ENCODE measurements around the gene SAMD13. TPM values are rescaled to one million over a fixed set of nuclear protein-coding genes. Genes with fewer than 3 reads are reported as not detected.

The SAMD13 gene
- polyA plus RNA-seq, 1 donor: 4.0 TPM

DNA sequence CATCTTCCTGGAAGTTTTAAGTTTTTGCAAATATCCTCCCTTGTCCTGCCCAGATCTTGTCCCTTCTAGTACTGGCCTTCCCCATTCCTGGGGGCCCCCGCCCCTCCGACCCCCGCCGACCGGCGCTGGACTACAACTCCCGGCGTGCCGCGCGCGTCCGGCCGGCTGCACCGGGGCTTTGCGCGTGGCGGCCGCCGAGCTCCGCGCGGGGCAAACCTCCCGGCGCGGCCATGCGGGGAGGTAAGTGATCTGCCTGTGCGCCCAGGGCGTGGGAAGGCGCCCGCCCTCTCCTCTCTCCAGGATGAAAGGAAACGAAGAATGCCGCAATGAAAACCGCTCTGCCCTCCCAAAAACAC is 3.2 kb upstream of the SAMD13 start:
- no CpG with 5 or more reads among the region's 34 CpGs for WGBS (ENCODE audit: insufficient coverage, low lambda C conversion rate)
- no peaks in the 10 kb centered on the region for H3K36me3 ChIP-seq (ENCODE audit: control insufficient read depth, insufficient read depth, low read length)
- H3K27me3 ChIP-seq (ENCODE audit: control insufficient read depth, insufficient read depth, low read length): no peaks in the 10 kb centered on the region
- H3K4me3 ChIP-seq (ENCODE audit: low read length): peak overlapping the region; percentile 95
- peaks cover 14% of the 10 kb centered on the region for H3K4me1 ChIP-seq (ENCODE audit: control insufficient read depth, insufficient read depth, low read length)
- peak in 1 of 2 donors; percentile 56 for DNase-seq
- H3K9me3 ChIP-seq (ENCODE audit: control insufficient read depth, low read depth, low read length): no peaks in the 10 kb centered on the region
- H3K27ac ChIP-seq (ENCODE audit: low read length): peak overlapping the region; percentile 96

GRCh38 chr1:84298684-84299535 is 2.6 kb upstream of the SAMD13 start:
- H3K4me3 ChIP-seq (ENCODE audit: low read length): peak overlapping the region; percentile 95
- no peaks in the 10 kb centered on the region for H3K36me3 ChIP-seq (ENCODE audit: control insufficient read depth, insufficient read depth, low read length)
- H3K27ac ChIP-seq (ENCODE audit: low read length): peak overlapping the region; percentile 96
- peaks cover 14% of the 10 kb centered on the region for H3K4me1 ChIP-seq (ENCODE audit: control insufficient read depth, insufficient read depth, low read length)
- no peaks in the 10 kb centered on the region for H3K9me3 ChIP-seq (ENCODE audit: control insufficient read depth, low read depth, low read length)
- H3K27me3 ChIP-seq (ENCODE audit: control insufficient read depth, insufficient read depth, low read length): no peaks in the 10 kb centered on the region
- WGBS (ENCODE audit: insufficient coverage, low lambda C conversion rate): no CpG with 5 or more reads among the region's 50 CpGs
- DNase-seq: peak; percentile 42 to 79

DNA sequence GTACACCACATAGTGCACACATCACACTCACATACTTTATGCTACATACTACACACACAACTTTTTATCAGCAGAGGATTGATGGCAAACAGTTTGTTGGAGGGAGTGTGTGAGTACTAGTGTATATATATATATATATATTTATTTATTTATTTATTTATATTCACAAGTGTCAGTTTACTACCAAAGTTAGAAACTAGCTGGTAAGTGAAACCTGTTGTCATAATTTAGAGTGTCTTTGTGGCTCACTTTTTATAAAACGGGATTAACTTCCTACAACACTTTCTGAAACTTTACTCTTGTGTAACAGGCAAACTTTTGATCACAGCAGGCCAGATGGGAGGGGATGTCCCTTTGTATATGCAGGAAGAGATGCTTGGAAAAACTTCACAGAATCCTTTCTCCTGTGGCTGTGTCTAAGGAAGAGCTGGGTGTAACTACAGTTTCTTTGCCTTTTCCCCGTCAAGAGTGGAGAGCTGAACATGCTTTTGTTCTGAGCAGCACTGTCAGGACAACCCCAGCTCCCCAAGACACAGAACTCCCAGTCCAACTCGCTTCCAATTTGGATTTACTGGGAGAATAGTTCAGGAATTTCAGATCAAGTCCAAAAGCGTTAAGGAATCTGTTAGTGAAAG is 1.9 kb upstream of the SAMD13 start:
- H3K27me3 ChIP-seq (ENCODE audit: control insufficient read depth, insufficient read depth, low read length): no peaks in the 10 kb centered on the region
- H3K36me3 ChIP-seq (ENCODE audit: control insufficient read depth, insufficient read depth, low read length): no peaks in the 10 kb centered on the region
- H3K4me3 ChIP-seq (ENCODE audit: low read length): peak overlapping the region; percentile 95
- H3K4me1 ChIP-seq (ENCODE audit: control insufficient read depth, insufficient read depth, low read length): peaks cover 14% of the 10 kb centered on the region
- DNase-seq: peak in 1 of 2 donors; percentile 45
- H3K27ac ChIP-seq (ENCODE audit: low read length): peak overlapping the region; percentile 96
- H3K9me3 ChIP-seq (ENCODE audit: control insufficient read depth, low read depth, low read length): no peaks in the 10 kb centered on the region
- 20% methylated on average over 2 of the region's 4 CpGs for WGBS (ENCODE audit: insufficient coverage, low lambda C conversion rate)

DNA sequence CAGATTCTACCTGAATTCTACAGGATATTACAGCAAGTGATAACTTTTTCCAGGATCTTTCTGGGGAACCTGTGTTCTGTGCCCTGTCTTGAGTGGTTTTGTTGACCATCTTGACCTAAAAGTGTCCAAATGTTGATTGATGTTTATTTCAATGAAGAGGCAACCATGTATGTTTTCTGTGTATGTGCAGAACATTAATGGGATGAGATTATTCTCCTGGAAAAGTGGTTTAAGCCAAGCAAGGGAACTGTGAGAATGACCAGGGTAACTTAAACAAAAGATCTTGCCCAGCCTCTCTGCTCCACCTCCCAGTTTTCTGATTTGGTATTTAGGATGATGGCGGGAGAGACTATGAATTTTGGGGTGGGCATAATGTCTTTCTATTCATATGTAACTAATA is 1.0 kb upstream of the SAMD13 start:
- Histone ChIP-seq H3K36me3 (ENCODE audit: control insufficient read depth, insufficient read depth, low read length) (no peaks in the 10 kb centered on the region), H3K27ac (ENCODE audit: low read length) (peak overlapping the region; percentile 96), H3K27me3 (ENCODE audit: control insufficient read depth, insufficient read depth, low read length) (no peaks in the 10 kb centered on the region), H3K4me1 (ENCODE audit: control insufficient read depth, insufficient read depth, low read length) (peaks cover 14% of the 10 kb centered on the region), H3K4me3 (ENCODE audit: low read length) (no peak overlapping the region), H3K9me3 (ENCODE audit: control insufficient read depth, low read depth, low read length) (no peaks in the 10 kb centered on the region)
- DNase-seq: no peak
- no CpG with 5 or more reads among the region's 1 CpG for WGBS (ENCODE audit: insufficient coverage, low lambda C conversion rate)

DNA sequence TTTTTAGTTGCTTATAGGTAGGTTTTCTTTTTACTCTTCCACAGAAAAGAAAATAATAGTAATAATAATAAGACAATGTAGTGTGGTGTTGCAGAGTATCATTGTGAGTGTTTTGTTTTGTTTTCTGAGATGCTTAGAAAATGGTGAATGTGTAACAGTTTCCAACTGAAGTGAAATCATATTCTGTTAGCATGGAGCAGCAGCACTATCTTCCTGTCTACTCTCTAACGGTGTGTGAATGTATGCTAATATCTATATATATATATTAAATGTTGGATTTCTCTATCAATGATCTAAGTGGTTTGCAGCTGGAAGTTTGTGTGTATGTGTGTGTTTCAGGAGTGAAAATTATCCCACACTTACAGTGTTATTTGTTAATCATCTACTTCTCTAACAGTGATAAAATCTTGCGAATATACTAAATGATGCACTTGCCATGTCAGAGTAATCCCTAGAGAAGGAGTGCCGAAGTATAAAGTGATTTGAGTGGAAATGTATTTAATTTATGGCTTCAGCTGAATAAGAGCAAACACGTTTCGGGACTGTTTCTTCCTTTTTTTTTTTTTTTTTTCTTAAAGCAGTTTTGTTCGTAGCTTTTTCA is 377 bp downstream of the SAMD13 start:
- H3K27ac ChIP-seq (ENCODE audit: low read length): peak overlapping the region; percentile 83
- WGBS (ENCODE audit: insufficient coverage, low lambda C conversion rate): 0% methylated on average over 1 of the region's 6 CpGs
- no peaks in the 10 kb centered on the region for H3K27me3 ChIP-seq (ENCODE audit: control insufficient read depth, insufficient read depth, low read length)
- no peaks in the 10 kb centered on the region for H3K36me3 ChIP-seq (ENCODE audit: control insufficient read depth, insufficient read depth, low read length)
- H3K4me3 ChIP-seq (ENCODE audit: low read length): peak overlapping the region; percentile 46
- peaks cover 14% of the 10 kb centered on the region for H3K4me1 ChIP-seq (ENCODE audit: control insufficient read depth, insufficient read depth, low read length)
- no peak for DNase-seq
- H3K9me3 ChIP-seq (ENCODE audit: control insufficient read depth, low read depth, low read length): no peaks in the 10 kb centered on the region

DNA sequence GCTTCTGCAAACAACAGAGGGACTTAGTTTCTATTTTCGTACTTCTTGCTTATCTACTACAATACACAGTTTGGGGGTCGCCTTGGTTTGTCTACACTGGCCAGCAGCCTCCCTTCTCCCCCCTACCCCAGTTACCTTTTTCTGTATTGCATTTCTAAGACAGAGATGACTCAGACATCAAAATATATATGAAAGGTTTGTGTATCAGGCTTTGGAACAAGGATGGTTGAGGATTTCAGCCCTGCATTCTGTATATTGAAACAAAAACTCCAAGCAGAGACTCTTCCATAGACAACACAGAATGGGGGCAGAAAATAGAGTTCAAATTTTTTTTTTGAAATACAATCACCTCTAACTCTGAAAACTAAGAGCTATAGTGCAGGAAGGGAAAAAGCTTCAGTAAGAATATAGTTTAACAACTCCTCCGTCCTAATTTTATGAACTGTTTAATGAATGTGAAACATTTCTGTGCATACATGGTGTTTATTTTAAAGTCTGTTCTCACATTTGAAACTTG is 1.9 kb downstream of the SAMD13 start:
- peak in 1 of 2 donors; percentile 68 for DNase-seq
- WGBS (ENCODE audit: insufficient coverage, low lambda C conversion rate): 29% methylated on average over 1 of the region's 3 CpGs
- H3K27ac ChIP-seq (ENCODE audit: low read length): peak overlapping the region; percentile 83

DNA sequence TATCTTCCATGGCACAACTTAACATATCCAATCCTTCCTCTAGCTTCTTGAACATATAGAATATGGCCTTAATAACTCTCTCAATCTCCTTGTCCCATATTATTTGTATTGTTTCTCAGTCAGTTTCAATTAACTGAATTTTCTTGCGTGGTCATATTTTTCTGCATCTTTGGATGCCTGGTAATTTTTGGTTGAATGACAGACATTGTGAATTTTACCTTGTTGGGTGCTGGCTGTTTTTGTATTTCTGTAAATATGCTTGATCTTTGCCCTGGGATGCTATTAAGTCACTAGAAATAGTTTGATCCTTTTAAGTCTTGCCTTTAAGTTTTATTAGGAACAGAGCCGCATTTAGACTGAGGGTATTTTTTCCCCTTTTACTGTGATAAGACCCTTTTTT is 5.9 kb downstream of the SAMD13 start:
- no peak overlapping the region for H3K4me3 ChIP-seq (ENCODE audit: low read length)
- H3K9me3 ChIP-seq (ENCODE audit: control insufficient read depth, low read depth, low read length): no peaks in the 10 kb centered on the region
- no peaks in the 10 kb centered on the region for H3K27me3 ChIP-seq (ENCODE audit: control insufficient read depth, insufficient read depth, low read length)
- no peak for DNase-seq
- H3K27ac ChIP-seq (ENCODE audit: low read length): no peak overlapping the region
- 100% methylated on average over 2 of the region's 2 CpGs for WGBS (ENCODE audit: insufficient coverage, low lambda C conversion rate)
- H3K36me3 ChIP-seq (ENCODE audit: control insufficient read depth, insufficient read depth, low read length): no peaks in the 10 kb centered on the region
- H3K4me1 ChIP-seq (ENCODE audit: control insufficient read depth, insufficient read depth, low read length): no peaks in the 10 kb centered on the region

More for the DNA sequence above, 1.9 kb downstream of the SAMD13 start:
- Histone ChIP-seq H3K27me3 (ENCODE audit: control insufficient read depth, insufficient read depth, low read length) (no peaks in the 10 kb centered on the region), H3K4me3 (ENCODE audit: low read length) (peak overlapping the region; percentile 46), H3K4me1 (ENCODE audit: control insufficient read depth, insufficient read depth, low read length) (peaks cover 14% of the 10 kb centered on the region), H3K9me3 (ENCODE audit: control insufficient read depth, low read depth, low read length) (no peaks in the 10 kb centered on the region), H3K36me3 (ENCODE audit: control insufficient read depth, insufficient read depth, low read length) (no peaks in the 10 kb centered on the region)

GRCh38 chr1:84311296-84311695 is 9.8 kb downstream of the SAMD13 start:
- H3K4me3 ChIP-seq (ENCODE audit: low read length): no peak overlapping the region
- H3K4me1 ChIP-seq (ENCODE audit: control insufficient read depth, insufficient read depth, low read length): no peaks in the 10 kb centered on the region
- no peaks in the 10 kb centered on the region for H3K9me3 ChIP-seq (ENCODE audit: control insufficient read depth, low read depth, low read length)
- no peak for DNase-seq
- no peaks in the 10 kb centered on the region for H3K27me3 ChIP-seq (ENCODE audit: control insufficient read depth, insufficient read depth, low read length)
- H3K27ac ChIP-seq (ENCODE audit: low read length): no peak overlapping the region
- H3K36me3 ChIP-seq (ENCODE audit: control insufficient read depth, insufficient read depth, low read length): no peaks in the 10 kb centered on the region
- WGBS (ENCODE audit: insufficient coverage, low lambda C conversion rate): 100% methylated on average over 2 of the region's 2 CpGs

GRCh38 chr1:84319662-84320061 is 18.2 kb downstream of the SAMD13 start:
- H3K4me1 ChIP-seq (ENCODE audit: control insufficient read depth, insufficient read depth, low read length): no peaks in the 10 kb centered on the region
- WGBS (ENCODE audit: insufficient coverage, low lambda C conversion rate): no CpG with 5 or more reads among the region's 1 CpG

DNA sequence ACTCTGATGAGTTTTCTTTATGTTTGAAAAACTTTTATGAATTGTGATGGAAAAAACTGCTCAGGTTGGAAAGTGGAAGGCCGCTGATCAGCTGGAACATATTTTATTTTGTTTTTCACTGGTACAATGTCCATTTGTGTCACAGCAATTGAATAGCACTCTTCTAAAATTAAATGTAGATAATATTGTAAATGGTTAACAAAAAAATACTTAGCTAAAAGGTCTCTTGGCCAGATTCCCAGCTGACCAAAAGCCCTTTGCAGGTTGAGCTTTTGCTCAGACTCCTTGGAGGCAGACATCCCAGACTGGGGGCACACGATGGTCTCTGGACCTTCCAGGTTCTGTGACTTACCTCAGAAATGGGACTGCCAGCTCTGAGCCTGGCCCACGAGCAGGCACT is 26.3 kb downstream of the SAMD13 start:
- Histone ChIP-seq H3K36me3 (ENCODE audit: control insufficient read depth, insufficient read depth, low read length) (peaks cover 2% of the 10 kb centered on the region), H3K9me3 (ENCODE audit: control insufficient read depth, low read depth, low read length) (no peaks in the 10 kb centered on the region), H3K27me3 (ENCODE audit: control insufficient read depth, insufficient read depth, low read length) (no peaks in the 10 kb centered on the region), H3K27ac (ENCODE audit: low read length) (no peak overlapping the region), H3K4me3 (ENCODE audit: low read length) (no peak overlapping the region), H3K4me1 (ENCODE audit: control insufficient read depth, insufficient read depth, low read length) (no peaks in the 10 kb centered on the region)
- peak in 1 of 2 donors; percentile 23 for DNase-seq
- WGBS (ENCODE audit: insufficient coverage, low lambda C conversion rate): 71% methylated on average over 1 of the region's 3 CpGs

More at GRCh38 chr1:84319662-84320061, 18.2 kb downstream of the SAMD13 start:
- Histone ChIP-seq H3K4me3 (ENCODE audit: low read length) (no peak overlapping the region), H3K27me3 (ENCODE audit: control insufficient read depth, insufficient read depth, low read length) (no peaks in the 10 kb centered on the region), H3K9me3 (ENCODE audit: control insufficient read depth, low read depth, low read length) (no peaks in the 10 kb centered on the region), H3K27ac (ENCODE audit: low read length) (no peak overlapping the region), H3K36me3 (ENCODE audit: control insufficient read depth, insufficient read depth, low read length) (no peaks in the 10 kb centered on the region)
- no peak for DNase-seq

Data from large intestine (tissue), 3 donors.